Stimulated activated CD8-positive, alpha-beta memory T cell treated with anti-CD3 and anti-CD28 coated beads, Interleukin-15, amount 100 ng/mL, for 24 hours (primary cell): ENCODE results near the gene THBD.

Experiments
- DNase-seq: peaks from one replicate; pipeline ENCODE4 v3.0.0-alpha.2; 2020; ENCODE audit warnings: low read depth

THBD gene, protein sequence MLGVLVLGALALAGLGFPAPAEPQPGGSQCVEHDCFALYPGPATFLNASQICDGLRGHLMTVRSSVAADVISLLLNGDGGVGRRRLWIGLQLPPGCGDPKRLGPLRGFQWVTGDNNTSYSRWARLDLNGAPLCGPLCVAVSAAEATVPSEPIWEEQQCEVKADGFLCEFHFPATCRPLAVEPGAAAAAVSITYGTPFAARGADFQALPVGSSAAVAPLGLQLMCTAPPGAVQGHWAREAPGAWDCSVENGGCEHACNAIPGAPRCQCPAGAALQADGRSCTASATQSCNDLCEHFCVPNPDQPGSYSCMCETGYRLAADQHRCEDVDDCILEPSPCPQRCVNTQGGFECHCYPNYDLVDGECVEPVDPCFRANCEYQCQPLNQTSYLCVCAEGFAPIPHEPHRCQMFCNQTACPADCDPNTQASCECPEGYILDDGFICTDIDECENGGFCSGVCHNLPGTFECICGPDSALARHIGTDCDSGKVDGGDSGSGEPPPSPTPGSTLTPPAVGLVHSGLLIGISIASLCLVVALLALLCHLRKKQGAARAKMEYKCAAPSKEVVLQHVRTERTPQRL

DNA sequence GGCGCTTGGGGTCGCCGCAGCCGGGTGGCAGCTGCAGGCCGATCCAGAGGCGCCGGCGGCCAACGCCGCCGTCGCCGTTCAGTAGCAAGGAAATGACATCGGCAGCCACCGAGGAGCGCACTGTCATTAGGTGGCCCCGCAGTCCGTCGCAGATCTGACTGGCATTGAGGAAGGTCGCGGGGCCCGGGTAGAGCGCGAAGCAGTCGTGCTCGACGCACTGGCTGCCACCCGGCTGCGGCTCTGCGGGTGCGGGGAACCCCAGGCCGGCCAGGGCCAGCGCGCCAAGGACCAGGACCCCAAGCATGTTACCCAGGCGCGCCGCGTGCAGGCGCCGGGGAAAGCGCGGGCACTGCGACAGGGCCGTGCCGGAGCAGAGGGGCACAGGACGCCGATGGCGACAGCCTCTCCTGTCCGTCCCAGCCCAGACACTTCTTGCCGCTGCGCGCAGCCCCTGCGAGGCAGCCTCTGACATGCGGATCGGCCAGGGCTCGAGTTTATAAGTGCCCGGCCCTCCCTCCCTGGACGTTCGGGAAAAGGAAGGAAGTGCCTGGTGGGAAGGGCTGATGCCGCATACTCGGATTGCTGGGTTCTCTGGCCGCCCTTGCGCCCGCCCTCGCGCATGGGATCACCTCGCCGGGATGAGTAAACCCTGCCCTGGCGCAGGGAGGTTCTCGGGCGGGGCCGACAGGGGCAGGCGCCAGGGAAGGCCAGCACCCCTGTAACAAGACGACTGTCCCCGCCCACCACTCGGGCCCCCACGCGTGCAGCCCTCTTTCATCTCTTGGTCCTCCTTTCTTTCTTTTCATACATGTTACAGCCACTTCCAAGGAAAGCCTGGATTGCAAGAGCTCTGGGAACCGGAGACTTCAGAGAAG lies at the start of gene THBD:
TSS of gene THBD (minus strand) at position 472 of the 875 bp plus-strand sequence. CDS start at position 304, 168 bp downstream.
- DNase-seq, result no peak

- no peak for DNase-seq
Measured at GRCh38 chr20:23097636-23098580, 48.4 kb upstream of the THBD start.

DNA sequence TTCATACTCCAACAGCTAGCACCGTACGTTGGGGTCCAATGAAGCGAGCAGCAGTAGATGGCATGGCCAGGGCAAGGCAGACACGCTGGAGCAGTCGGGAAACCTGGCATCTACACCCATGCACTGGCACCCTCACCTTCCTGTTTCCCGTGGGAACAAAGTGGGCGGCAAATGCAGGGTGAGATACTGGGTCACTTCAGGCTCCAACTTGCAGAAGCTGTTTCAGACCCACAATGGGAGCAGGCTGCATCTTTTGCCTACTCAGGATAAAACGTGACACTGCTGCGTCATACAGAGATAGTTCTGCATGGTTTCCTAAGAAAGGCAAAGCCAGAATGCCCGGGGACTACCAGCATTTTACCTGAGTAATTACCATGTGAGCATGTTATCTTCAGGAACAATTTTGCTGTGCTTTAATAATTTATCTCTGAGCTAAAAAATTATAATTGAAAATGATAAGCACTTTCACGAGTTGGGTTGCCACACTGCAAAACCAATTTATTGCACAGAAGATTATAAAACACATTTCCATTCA lies 47.6 kb upstream of the THBD start:
- DNase-seq, result no peak

GRCh38 chr20:23096097-23096496 lies 46.6 kb upstream of the THBD start:
- DNase-seq, result no peak

DNA sequence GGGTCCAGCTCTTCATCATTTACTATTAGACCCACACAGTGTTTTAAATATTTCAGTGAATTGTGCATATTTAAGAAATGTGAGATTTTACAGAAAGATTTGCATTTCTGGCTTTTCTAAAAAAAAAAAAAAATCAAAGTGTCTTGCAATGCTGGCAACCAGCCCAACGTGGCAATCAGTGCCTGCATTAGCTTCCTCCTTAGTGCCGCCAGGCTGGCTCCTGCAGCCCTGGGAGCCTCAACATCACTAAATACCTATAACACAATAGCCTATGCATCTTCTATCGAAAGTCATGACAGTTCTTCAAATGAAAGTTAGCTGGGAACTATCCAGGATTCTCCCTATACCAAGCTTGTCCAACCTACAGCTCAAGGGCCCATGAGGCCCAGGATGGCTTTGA lies 46.0 kb upstream of the THBD start:
- no peak for DNase-seq

GRCh38 chr20:23094927-23095326 lies 45.5 kb upstream of the THBD start:
- DNase-seq, result no peak

DNA sequence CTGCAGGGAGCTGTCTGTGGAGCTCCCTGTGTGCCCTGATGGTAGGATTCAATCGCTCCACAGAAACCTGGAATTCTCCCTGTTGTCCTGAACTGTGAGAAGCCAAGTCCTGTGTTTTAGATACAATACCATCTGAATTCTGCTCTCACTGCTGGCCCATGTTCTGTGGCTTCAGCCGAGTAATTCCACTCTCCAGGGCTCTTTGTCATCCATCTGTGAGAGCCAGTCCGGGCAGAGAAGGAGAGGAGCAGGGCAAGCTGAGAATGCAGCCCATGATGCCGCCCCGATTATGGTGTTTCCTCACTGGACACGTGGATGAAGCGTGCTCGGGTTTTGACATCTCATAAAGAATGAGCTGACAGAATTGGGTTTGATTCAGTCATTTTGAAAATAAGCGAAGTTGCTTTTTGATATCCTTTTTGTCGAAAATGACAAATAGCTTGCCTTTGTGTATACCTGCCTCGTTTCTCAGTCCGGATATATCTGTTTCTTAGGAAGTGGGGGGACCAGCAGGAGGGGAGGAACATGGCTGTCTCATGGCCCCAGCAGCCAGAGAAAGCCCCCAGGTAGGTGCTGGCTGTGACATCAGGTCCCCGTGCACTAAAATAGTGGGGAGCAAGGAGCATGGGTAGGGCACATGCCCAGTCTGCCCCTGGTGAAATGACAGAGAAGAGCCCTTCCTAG lies 44.9 kb upstream of the THBD start:
- DNase-seq, result no peak

DNA sequence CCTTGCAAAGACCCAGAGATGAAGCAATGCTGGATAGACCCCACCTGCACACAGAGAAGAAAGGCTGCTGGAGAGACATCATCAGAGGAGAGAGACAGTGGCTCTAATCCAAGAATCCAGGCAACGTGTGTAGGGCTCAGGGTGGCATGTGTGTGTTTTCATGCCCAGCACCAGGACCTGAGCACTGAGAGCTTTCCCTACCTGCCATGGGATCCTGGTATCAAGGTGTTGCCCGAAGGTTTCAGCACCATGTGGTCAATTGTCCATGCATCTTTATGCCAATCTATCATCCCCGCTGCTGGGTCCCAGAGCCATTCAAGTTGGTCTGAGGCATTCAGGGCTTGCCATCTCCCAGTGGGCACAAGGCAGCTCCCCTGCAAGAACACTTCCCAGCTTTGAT lies 44.1 kb upstream of the THBD start:
- DNase-seq, result no peak

- DNase-seq, result no peak
Measured at GRCh38 chr20:23092861-23093495, 43.5 kb upstream of the THBD start.

DNA sequence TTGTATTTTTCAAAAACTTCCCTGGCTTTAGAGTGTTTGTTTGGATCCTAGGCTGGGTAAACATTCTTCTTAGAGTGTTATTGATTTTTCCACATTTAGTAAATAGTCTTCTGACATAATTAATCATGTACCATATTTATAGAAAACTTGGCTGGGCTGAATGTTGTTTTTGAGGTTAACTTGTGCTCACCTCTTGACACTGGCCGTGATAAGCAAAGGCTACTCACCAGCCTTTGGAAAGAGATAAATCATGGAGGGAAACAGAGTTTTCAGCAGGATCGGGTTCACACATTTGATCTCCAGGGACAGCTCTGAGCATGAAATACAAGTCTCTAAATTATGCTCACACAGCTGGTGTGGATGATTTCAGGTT lies 42.9 kb upstream of the THBD start:
- no peak for DNase-seq

DNA sequence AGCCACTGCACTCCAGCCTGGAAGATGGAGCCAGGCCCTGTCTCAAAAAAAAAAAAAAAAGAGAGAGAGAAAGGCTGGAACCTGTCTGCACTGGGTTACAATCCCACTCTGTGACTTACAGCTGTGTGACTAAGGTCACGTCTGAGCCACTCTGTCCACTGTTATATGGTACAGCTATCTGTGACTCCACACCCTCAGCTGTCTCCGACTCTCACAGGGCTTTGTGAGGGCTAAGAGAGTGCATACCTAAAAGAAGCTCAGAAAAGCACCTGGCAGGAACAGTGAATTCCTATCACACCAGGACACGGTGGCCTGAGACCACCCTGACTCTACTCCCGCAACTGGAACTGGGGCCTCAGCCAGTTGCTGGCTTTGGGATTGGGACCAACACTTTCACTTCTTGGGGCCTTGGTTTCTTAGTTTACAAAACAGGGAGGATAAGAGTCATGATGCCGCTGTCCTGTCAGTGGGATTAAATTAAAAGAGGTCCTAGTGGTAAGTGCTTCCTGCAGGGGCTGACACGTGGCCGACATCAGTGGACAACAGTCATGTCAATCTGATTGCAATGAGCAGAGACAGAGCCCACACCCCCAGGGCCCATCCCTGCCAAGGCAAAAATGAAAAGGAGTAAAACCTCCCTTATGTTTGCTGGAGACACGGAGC lies 42.4 kb upstream of the THBD start:
- DNase-seq, result no peak

DNA sequence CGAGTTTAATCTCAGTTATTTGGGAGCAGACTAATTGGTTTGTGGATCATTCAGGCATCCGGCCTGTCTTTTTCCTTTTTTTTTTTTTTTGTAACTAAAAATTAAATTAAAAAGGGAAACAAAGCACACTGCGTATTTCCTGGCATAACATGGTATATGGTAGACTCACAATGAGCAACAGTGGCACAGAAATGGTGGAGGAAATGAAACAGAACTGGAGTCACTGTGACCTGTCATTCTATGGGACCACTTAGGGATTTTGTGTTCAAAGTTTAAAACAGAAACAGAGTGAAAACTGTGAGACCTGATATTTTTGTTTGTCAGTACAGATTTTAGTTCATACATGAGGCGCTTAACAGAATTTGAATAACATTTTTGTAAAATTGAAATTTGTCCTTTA lies 41.4 kb upstream of the THBD start:
- DNase-seq, result no peak

DNA sequence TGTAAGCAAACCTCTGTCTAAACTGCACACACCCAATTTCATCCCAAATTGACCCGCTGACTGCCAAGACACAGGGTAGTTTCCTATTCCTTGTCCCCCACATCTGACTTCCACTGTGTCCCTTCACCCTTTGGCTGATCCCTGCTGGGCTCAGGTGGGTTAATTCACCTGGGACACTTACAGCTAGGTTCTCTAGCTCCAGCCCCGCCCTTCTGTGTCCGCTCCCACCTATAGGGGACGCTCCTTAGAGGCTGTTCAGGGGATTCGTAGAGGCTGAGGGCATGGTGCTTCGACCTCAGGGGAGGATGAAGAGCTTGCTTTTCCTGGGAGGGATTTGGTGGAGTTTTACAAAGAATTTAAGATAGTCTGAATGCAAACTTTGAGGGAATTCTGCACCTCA lies 40.7 kb upstream of the THBD start:
- no peak for DNase-seq

DNA sequence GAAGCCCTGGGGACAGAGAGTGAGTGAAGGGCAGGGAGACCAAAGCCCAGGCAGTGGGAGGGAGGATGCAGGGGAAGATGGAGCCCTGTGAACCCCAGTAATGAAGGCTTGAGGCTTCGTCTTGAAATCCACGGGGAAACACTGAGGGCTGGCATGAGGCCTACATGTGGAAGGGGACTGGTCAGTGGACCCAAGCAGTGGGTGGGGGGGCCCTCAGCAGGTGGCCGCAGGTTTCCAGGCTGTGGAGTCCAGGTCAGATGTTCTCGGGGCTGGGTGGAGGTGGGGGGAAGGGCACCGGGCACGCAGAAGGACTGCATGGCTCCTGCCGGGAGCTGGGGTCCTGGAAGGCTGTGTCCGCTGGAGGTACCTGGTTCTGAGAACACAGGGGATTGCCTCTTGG lies 39.4 kb upstream of the THBD start:
- no peak for DNase-seq

DNA sequence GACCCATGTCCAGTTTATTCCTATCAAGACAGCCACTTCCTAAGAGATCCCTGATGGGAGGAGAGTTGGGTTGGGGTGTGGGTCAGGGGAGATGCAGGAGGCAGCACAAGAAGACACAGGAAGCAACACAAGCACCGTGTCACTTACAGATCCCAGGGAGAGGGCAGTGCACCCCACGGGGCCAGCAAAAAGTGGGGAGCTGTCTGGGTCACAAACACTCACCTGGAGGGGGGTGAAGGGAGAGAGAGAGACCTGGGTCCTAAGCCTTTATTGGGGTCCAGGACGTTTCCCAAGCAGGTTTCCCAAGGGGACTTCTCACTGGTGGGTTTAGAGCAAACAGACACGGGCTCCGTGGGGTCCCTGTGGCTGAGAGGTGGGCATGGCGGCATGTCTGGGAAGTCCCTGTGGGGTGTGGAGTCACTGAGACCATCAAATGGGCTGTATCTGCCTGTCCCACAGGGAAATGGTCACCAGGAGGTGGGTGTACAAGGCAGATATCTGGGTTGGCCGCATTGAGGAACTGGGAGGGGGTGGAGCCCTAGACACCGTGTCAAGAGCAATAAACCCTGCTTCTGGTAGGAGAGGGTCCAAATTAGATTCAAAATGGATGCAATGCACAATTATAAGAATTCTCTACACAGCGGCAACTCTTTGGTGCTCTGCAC lies 38.2 kb upstream of the THBD start:
- DNase-seq, result no peak

GRCh38 chr20:23086931-23087411 lies 37.5 kb upstream of the THBD start:
- no peak for DNase-seq

- DNase-seq, result no peak
Measured at GRCh38 chr20:23086056-23086566, 36.6 kb upstream of the THBD start, which contains the start of gene CD93. CD93 (minus strand) TSS chr20:23086324; CDS start chr20:23086192, 132 bp downstream.

- no peak for DNase-seq
Measured at GRCh38 chr20:23085436-23086055, 36.1 kb upstream of the THBD start.
